Measurements from ENCODE around the gene LYL1.

LYL1 gene

DNA sequence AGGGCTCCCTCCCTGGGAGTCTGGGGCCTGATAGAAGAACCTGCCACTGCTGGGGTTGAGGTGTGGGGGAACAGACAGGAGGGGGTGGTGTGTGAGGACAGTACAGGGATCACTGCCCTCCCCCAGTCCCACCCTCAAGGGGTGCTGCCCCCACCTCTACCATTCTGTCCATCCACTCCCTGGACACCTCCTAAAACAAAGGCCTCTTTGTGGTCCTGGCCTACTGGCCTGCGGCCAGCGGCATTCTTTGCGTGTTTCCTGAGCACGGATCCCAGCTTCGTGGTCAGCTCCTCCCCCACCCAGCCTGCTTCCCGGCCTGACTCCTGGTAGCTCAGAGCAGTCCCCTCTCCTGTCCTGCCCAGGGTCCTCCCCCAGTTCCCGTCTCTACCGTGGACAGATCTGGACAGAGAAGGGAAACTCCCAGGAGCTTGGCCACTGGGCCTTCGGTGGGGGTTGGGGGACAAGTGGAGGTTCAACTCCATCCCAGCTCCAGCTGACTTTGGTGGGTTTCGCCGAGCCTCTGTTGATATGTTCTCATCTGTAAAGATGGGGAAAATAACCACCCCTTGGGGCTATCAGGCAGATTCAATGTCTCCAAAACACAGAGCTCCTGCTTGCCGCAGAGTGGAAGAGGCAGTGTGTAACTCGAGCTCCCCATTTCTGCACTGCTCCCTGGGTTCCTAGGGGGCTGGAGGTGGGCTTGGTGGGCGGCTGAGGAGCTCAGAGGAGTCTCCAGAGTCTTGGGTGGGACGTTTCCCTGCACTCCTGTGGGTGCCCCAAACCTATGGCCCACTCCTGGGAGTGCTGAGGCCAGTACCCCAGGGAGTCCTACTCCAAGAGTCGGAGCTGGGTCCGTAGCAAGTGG, 48.7 kb downstream of the LYL1 start:
- no peak for DNase-seq

DNA sequence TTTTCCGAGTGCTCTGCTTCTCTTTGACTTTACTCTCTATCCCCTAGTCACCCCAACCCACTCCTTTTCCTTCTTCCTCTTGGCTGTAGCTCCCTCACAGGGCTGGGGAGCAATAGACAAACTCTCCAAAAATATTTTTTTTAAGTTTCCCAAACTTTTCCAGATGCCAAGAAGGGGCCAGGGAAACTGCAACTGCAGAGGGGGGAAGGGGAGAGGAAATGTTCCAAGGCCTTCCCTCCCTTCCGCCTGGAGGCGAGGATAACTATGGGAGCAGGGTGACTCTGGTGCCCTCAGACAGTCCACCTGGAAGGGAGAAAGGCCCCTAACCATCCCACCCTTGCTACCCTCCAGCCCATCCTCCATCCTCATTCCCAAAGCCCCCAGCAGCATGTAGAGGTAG, 49.4 kb downstream of the LYL1 start:
- no peak for DNase-seq

DNA sequence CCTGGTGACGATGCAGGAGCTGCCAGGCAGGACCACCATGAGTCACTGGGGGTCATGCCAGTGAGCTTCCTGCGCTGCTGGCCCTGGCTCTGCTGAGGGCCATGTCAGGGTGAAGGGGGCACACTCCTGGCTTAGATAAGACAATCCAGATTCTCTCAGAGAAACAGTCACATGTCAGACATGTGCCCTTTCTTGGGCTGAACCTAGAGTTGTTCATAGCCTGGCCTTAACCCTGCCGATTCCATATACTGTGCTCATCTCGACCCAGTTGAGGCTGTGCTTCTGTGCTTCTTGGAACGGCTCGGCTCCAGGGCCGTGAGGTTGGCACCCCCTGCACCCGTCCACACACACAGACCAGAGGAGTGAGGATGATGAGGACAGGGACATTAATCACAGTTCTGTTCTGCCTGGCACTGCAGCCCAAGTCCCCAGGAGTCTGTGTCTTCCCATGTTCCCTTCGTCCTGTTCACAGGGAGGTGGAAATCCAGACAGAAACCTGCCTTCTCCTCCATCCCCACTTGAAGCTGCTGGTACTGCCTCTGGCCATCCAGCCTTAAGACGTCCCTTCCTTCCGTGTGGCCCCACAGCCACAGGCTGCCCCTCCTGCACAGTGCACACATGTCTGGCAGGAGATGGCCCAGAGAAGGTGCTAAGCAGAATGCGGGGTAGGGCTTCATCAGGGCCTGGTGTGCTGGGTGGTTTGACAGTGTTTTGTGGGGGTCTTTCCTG, 50.0 kb downstream of the LYL1 start:
- no peak for DNase-seq

DNA sequence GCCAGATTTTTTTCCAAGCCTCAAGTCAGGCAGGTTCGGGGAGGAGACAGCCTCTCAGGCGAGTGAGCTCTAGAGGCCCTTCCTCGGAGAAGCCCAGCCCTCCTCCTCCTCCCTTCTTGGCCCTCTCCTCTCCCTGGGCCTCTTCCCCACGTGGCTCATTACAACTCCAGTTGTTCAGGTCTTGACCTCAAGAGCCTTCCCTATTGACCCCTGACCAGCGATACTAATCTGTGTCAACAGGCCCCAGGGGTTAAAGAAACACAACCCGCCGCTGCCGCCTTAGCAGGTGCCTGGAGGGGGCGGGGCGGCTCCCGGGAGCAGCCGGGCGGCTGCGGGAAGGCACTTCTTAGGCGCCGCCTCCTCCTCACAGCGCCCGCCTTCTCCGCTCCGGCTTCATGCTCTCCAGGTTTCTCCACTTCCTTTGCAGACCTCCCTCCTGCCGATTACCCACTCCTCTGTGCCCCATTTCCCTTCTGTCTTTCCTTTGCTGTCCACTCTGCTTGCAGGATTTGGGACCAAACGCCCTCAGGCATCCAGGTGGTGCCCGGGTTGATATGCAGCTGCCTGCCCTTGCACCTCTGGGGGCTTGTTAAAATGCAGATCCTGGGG, 51.0 kb downstream of the LYL1 start:
- DNase-seq = no peak

DNA sequence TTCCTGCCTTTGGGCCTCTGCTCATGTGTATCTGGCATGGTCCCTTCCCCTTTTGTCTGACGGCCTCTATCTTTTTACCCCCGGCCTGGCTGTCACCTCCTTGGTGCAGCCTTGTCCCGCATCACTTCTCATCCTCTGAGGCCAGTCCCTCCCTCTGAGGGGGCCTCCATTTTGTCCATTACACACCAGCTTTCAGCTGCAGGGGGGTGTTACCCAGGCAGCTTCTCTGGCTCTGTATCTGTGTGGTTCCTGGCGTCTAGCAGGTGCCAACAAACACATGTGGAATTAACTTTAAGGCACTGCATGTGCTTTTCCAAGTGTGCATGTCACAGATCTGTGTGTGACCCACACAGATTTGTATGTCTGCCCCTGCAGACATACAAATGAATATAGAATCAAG, 52.4 kb downstream of the LYL1 start:
- DNase-seq = no peak
